ENCODE data around the gene PDYN.

Gene PDYN

GRCh38 chr20:1951436-1952115 is 42.3 kb downstream of the PDYN start:
- Histone ChIP-seq H3K9ac (ENCODE audit: low read depth, low read length) (no peak overlapping the region), H3K27me3 (ENCODE audit: control insufficient read depth, insufficient read depth, low read length) (peaks cover 18% of the 10 kb centered on the region), H3K4me3 (ENCODE audit: low read depth, low read length) (no peak overlapping the region), H3K36me3 (ENCODE audit: control insufficient read depth, insufficient read depth, low read length) (no peaks in the 10 kb centered on the region), H3K9me3 (ENCODE audit: control insufficient read depth, insufficient read depth, low read length) (no peaks in the 10 kb centered on the region), H3K4me1 (ENCODE audit: control insufficient read depth, insufficient read depth, low read length) (peaks cover 49% of the 10 kb centered on the region), H3K27ac (ENCODE audit: low read depth, low read length) (no peak overlapping the region)

GRCh38 chr20:1950836-1951235 is 43.0 kb downstream of the PDYN start:
- H3K4me3 ChIP-seq (ENCODE audit: low read depth, low read length), result no peak overlapping the region
- peaks cover 43% of the 10 kb centered on the region for H3K4me1 ChIP-seq (ENCODE audit: control insufficient read depth, insufficient read depth, low read length)
- no peak overlapping the region for H3K9ac ChIP-seq (ENCODE audit: low read depth, low read length)
- H3K9me3 ChIP-seq (ENCODE audit: control insufficient read depth, insufficient read depth, low read length), result no peaks in the 10 kb centered on the region
- H3K27me3 ChIP-seq (ENCODE audit: control insufficient read depth, insufficient read depth, low read length), result peaks cover 25% of the 10 kb centered on the region
- H3K27ac ChIP-seq (ENCODE audit: low read depth, low read length), result no peak overlapping the region
- no peaks in the 10 kb centered on the region for H3K36me3 ChIP-seq (ENCODE audit: control insufficient read depth, insufficient read depth, low read length)

GRCh38 chr20:1949347-1950100 is 44.3 kb downstream of the PDYN start:
- no peak overlapping the region for H3K27ac ChIP-seq (ENCODE audit: low read depth, low read length)

GRCh38 chr20:1947535-1947846 is 46.4 kb downstream of the PDYN start:
- Histone ChIP-seq H3K27ac (ENCODE audit: low read depth, low read length) (peak overlapping the region; percentile 63), H3K4me1 (ENCODE audit: control insufficient read depth, insufficient read depth, low read length) (peaks cover 30% of the 10 kb centered on the region), H3K9ac (ENCODE audit: low read depth, low read length) (no peak overlapping the region), H3K9me3 (ENCODE audit: control insufficient read depth, insufficient read depth, low read length) (no peaks in the 10 kb centered on the region), H3K27me3 (ENCODE audit: control insufficient read depth, insufficient read depth, low read length) (peaks cover 48% of the 10 kb centered on the region), H3K36me3 (ENCODE audit: control insufficient read depth, insufficient read depth, low read length) (no peaks in the 10 kb centered on the region), H3K4me3 (ENCODE audit: low read depth, low read length) (peak overlapping the region; percentile 59)

More at GRCh38 chr20:1949347-1950100, 44.3 kb downstream of the PDYN start:
- peaks cover 35% of the 10 kb centered on the region for H3K4me1 ChIP-seq (ENCODE audit: control insufficient read depth, insufficient read depth, low read length)
- H3K9ac ChIP-seq (ENCODE audit: low read depth, low read length), result no peak overlapping the region
- H3K4me3 ChIP-seq (ENCODE audit: low read depth, low read length), result no peak overlapping the region
- no peaks in the 10 kb centered on the region for H3K9me3 ChIP-seq (ENCODE audit: control insufficient read depth, insufficient read depth, low read length)
- peaks cover 39% of the 10 kb centered on the region for H3K27me3 ChIP-seq (ENCODE audit: control insufficient read depth, insufficient read depth, low read length)
- no peaks in the 10 kb centered on the region for H3K36me3 ChIP-seq (ENCODE audit: control insufficient read depth, insufficient read depth, low read length)

- H3K4me3 ChIP-seq (ENCODE audit: low read depth, low read length), result peak overlapping the region; percentile 59
- H3K4me1 ChIP-seq (ENCODE audit: control insufficient read depth, insufficient read depth, low read length), result peaks cover 30% of the 10 kb centered on the region
- no peaks in the 10 kb centered on the region for H3K9me3 ChIP-seq (ENCODE audit: control insufficient read depth, insufficient read depth, low read length)
- H3K27me3 ChIP-seq (ENCODE audit: control insufficient read depth, insufficient read depth, low read length), result peaks cover 43% of the 10 kb centered on the region
- peak overlapping the region; percentile 63 for H3K27ac ChIP-seq (ENCODE audit: low read depth, low read length)
- peak overlapping the region; percentile 39; the same call in 1 of the 2 replicates for H3K9ac ChIP-seq (ENCODE audit: low read depth, low read length)
- no peaks in the 10 kb centered on the region for H3K36me3 ChIP-seq (ENCODE audit: control insufficient read depth, insufficient read depth, low read length)
Observed at GRCh38 chr20:1946762-1947534, 46.9 kb downstream of the PDYN start.

- no peaks in the 10 kb centered on the region for H3K9me3 ChIP-seq (ENCODE audit: control insufficient read depth, insufficient read depth, low read length)
- 0 out of 2 replicates have a peak overlapping the region, but pooled peaks have one; percentile 39 for H3K9ac ChIP-seq (ENCODE audit: low read depth, low read length)
- H3K4me3 ChIP-seq (ENCODE audit: low read depth, low read length), result peak overlapping the region; percentile 59
- H3K4me1 ChIP-seq (ENCODE audit: control insufficient read depth, insufficient read depth, low read length), result peaks cover 25% of the 10 kb centered on the region
- H3K27ac ChIP-seq (ENCODE audit: low read depth, low read length), result no peak overlapping the region
- H3K27me3 ChIP-seq (ENCODE audit: control insufficient read depth, insufficient read depth, low read length), result peaks cover 42% of the 10 kb centered on the region
- H3K36me3 ChIP-seq (ENCODE audit: control insufficient read depth, insufficient read depth, low read length), result no peaks in the 10 kb centered on the region
Observed at GRCh38 chr20:1946442-1946761, 47.5 kb downstream of the PDYN start.

GRCh38 chr20:1945660-1946059 is 48.2 kb downstream of the PDYN start:
- Histone ChIP-seq H3K9me3 (ENCODE audit: control insufficient read depth, insufficient read depth, low read length) (no peaks in the 10 kb centered on the region), H3K27me3 (ENCODE audit: control insufficient read depth, insufficient read depth, low read length) (peaks cover 42% of the 10 kb centered on the region), H3K4me3 (ENCODE audit: low read depth, low read length) (no peak overlapping the region), H3K9ac (ENCODE audit: low read depth, low read length) (no peak overlapping the region), H3K27ac (ENCODE audit: low read depth, low read length) (no peak overlapping the region), H3K36me3 (ENCODE audit: control insufficient read depth, insufficient read depth, low read length) (no peaks in the 10 kb centered on the region), H3K4me1 (ENCODE audit: control insufficient read depth, insufficient read depth, low read length) (peaks cover 25% of the 10 kb centered on the region)

GRCh38 chr20:1945134-1945618 is 48.7 kb downstream of the PDYN start:
- Histone ChIP-seq H3K9ac (ENCODE audit: low read depth, low read length) (no peak overlapping the region), H3K27me3 (ENCODE audit: control insufficient read depth, insufficient read depth, low read length) (peaks cover 42% of the 10 kb centered on the region), H3K36me3 (ENCODE audit: control insufficient read depth, insufficient read depth, low read length) (no peaks in the 10 kb centered on the region), H3K27ac (ENCODE audit: low read depth, low read length) (no peak overlapping the region), H3K9me3 (ENCODE audit: control insufficient read depth, insufficient read depth, low read length) (no peaks in the 10 kb centered on the region), H3K4me1 (ENCODE audit: control insufficient read depth, insufficient read depth, low read length) (peaks cover 25% of the 10 kb centered on the region), H3K4me3 (ENCODE audit: low read depth, low read length) (no peak overlapping the region)

GRCh38 chr20:1944345-1945091 is 49.3 kb downstream of the PDYN start:
- Histone ChIP-seq H3K27me3 (ENCODE audit: control insufficient read depth, insufficient read depth, low read length) (peaks cover 42% of the 10 kb centered on the region), H3K27ac (ENCODE audit: low read depth, low read length) (no peak overlapping the region), H3K36me3 (ENCODE audit: control insufficient read depth, insufficient read depth, low read length) (no peaks in the 10 kb centered on the region), H3K4me1 (ENCODE audit: control insufficient read depth, insufficient read depth, low read length) (peaks cover 18% of the 10 kb centered on the region), H3K9me3 (ENCODE audit: control insufficient read depth, insufficient read depth, low read length) (no peaks in the 10 kb centered on the region), H3K9ac (ENCODE audit: low read depth, low read length) (no peak overlapping the region), H3K4me3 (ENCODE audit: low read depth, low read length) (no peak overlapping the region)

- H3K9ac ChIP-seq (ENCODE audit: low read depth, low read length), result no peak overlapping the region
- no peaks in the 10 kb centered on the region for H3K9me3 ChIP-seq (ENCODE audit: control insufficient read depth, insufficient read depth, low read length)
- H3K4me1 ChIP-seq (ENCODE audit: control insufficient read depth, insufficient read depth, low read length), result peaks cover 9% of the 10 kb centered on the region
- H3K36me3 ChIP-seq (ENCODE audit: control insufficient read depth, insufficient read depth, low read length), result no peaks in the 10 kb centered on the region
- H3K4me3 ChIP-seq (ENCODE audit: low read depth, low read length), result no peak overlapping the region
- H3K27ac ChIP-seq (ENCODE audit: low read depth, low read length), result no peak overlapping the region
- peaks cover 42% of the 10 kb centered on the region for H3K27me3 ChIP-seq (ENCODE audit: control insufficient read depth, insufficient read depth, low read length)
Observed at GRCh38 chr20:1943275-1944002, 50.4 kb downstream of the PDYN start.
